ENCODE results near the gene TRABD.

DNA sequence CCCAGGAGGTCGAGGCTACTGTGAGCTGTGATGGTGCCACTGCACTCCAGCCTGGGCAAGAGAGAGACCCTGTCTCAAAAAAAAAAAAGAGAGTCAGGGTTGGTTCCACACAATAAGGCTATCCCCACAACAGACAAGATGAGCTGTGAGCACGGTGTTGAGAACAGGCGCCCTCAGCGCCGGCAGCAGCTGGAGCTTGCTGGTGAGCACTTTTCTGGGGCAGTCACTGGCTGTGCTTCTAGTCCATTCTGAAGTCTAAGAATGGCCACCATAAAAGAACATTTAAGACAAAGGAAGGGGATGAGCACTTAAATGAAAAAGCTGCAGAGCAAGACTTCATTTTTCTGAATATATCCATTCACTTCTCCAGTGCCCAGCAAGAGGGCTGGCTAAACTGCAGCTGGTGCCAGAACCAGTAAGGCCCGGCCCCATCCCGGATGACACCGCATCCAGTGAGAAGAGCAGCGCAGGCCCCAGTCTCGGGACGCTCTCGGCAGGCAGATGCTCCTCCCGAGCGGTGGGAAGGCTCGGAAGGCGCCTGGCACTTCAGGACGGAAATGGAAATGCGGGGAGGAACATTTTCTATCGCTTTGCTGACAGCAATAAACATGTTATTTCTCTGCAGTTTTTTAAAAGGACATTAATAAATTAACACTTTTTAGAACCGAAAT, 46.9 kb downstream of the TRABD start:
- TF ChIP-seq, protein P1, sequence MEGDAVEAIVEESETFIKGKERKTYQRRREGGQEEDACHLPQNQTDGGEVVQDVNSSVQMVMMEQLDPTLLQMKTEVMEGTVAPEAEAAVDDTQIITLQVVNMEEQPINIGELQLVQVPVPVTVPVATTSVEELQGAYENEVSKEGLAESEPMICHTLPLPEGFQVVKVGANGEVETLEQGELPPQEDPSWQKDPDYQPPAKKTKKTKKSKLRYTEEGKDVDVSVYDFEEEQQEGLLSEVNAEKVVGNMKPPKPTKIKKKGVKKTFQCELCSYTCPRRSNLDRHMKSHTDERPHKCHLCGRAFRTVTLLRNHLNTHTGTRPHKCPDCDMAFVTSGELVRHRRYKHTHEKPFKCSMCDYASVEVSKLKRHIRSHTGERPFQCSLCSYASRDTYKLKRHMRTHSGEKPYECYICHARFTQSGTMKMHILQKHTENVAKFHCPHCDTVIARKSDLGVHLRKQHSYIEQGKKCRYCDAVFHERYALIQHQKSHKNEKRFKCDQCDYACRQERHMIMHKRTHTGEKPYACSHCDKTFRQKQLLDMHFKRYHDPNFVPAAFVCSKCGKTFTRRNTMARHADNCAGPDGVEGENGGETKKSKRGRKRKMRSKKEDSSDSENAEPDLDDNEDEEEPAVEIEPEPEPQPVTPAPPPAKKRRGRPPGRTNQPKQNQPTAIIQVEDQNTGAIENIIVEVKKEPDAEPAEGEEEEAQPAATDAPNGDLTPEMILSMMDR (conservative IDR thresholded peaks at IDR 0.05 in 1 of 2, IDR thresholded peaks at IDR 0.05 in 1 of 2; ENCODE audit: low read depth in 1 of 2, low read length in 2 of 2) = no peak
- TF ChIP-seq EZH2 (IDR thresholded peaks at IDR 0.05; ENCODE audit: low read length, missing control alignments) = no peak

Data from fibroblast of lung (primary cell).